CD1c-positive myeloid dendritic cell (primary cell): ENCODE data around the gene ARHGAP8.

Source experiments
- DNase-seq: peaks from one replicate; pipeline ENCODE4 v3.0.0-alpha.2; 2016; ENCODE audit errors: extremely low spot score

ARHGAP8 gene

GRCh38 chr22:44724859-44725258, 27.5 kb upstream of the ARHGAP8 start:
- DNase-seq = no peak

GRCh38 chr22:44726439-44726838, 25.9 kb upstream of the ARHGAP8 start:
- no peak for DNase-seq

GRCh38 chr22:44727148-44727547, 25.2 kb upstream of the ARHGAP8 start:
- DNase-seq = no peak

GRCh38 chr22:44727709-44728108, 24.7 kb upstream of the ARHGAP8 start:
- no peak for DNase-seq

GRCh38 chr22:44728761-44729324, 23.5 kb upstream of the ARHGAP8 start:
- DNase-seq = no peak

- peak; percentile 76 for DNase-seq
These were observed 22.9 kb upstream of the ARHGAP8 start for GRCh38 chr22:44729391-44730021.

GRCh38 chr22:44730022-44730393, 22.4 kb upstream of the ARHGAP8 start:
- DNase-seq = peak; percentile 9

GRCh38 chr22:44730490-44731356, 21.7 kb upstream of the ARHGAP8 start:
- no peak for DNase-seq

- no peak for DNase-seq
These were observed 20.9 kb upstream of the ARHGAP8 start for GRCh38 chr22:44731357-44731970.

- DNase-seq = no peak
These were observed 20.3 kb upstream of the ARHGAP8 start for GRCh38 chr22:44732017-44732561.

- no peak for DNase-seq
These were observed 19.7 kb upstream of the ARHGAP8 start for GRCh38 chr22:44732661-44733060.

- no peak for DNase-seq
These were observed 18.8 kb upstream of the ARHGAP8 start for GRCh38 chr22:44733426-44734106.

GRCh38 chr22:44734278-44734677, 18.1 kb upstream of the ARHGAP8 start:
- no peak for DNase-seq

GRCh38 chr22:44734801-44735517, 17.4 kb upstream of the ARHGAP8 start:
- no peak for DNase-seq

- peak; percentile 74 for DNase-seq
These were observed 16.6 kb upstream of the ARHGAP8 start for GRCh38 chr22:44735518-44736428.

- DNase-seq = no peak
These were observed 15.6 kb upstream of the ARHGAP8 start for GRCh38 chr22:44736581-44737405.

GRCh38 chr22:44737406-44738346, 14.7 kb upstream of the ARHGAP8 start:
- DNase-seq = no peak

GRCh38 chr22:44738347-44738715, 14.0 kb upstream of the ARHGAP8 start:
- DNase-seq = no peak
